H1 (cell line): ENCODE measurements around the gene TM9SF2. TPM values are rescaled to one million over a fixed set of nuclear protein-coding genes. Genes with fewer than 3 reads are reported as not detected.

Experiments
- CTCF ChIA-PET: fragments of 300-600 bp; sonication (Branson Sonifier 250); formaldehyde crosslinking; loops from one replicate; lab custom pipeline; 2021; ENCODE audit not compliant: partially characterized antibody; lab: Charles Lee
- POLR2A ChIA-PET: fragments of 300-600 bp; sonication (Branson Sonifier 250); formaldehyde crosslinking; loops from one replicate; lab custom pipeline; 2021; ENCODE audit warnings: inconsistent platforms; ENCODE audit not compliant: partially characterized antibody; lab: Charles Lee
- DNase-seq, 2 experiments: peaks; one replicate each; pipeline versions ENCODE4 v3.0.0 to v3.0.0-alpha.2; 2010 to 2022; ENCODE audit warnings: low spot score in 2 of 2, low read depth in 1 of 2, mixed read lengths in 1 of 2
- FAIRE-seq: peaks from 2 replicates; lab custom pipeline; 2011; peaks lifted over from hg19 to GRCh38; lab: Jason Lieb, UNC
- H2AFZ ChIP-seq: 2 replicates; pipeline ENCODE4 v1.8.1; 2012; ENCODE audit warnings: low read length, inconsistent platforms
- H2AK5ac ChIP-seq: 2 replicates; pipeline ENCODE4 v1.6.1; 2013; ENCODE audit warnings: low read depth, low read length
- H2BK120ac ChIP-seq: replicated peaks from 2 replicates; pipeline ENCODE3; 2013; ENCODE audit warnings: low read depth, low read length, inconsistent platforms
- H2BK12ac ChIP-seq: 2 replicates; pipeline ENCODE4 v1.6.1; 2013; ENCODE audit warnings: low read depth, low read length
- H2BK15ac ChIP-seq: 2 replicates; pipeline ENCODE4 v1.6.1; 2013; ENCODE audit warnings: low read length
- H2BK20ac ChIP-seq: 2 replicates; pipeline ENCODE4 v1.6.1; 2013; ENCODE audit warnings: low read length
- H2BK5ac ChIP-seq: 2 replicates; pipeline ENCODE4 v1.6.1; 2013; ENCODE audit warnings: low read depth, low read length
- H3K14ac ChIP-seq: 2 replicates; pipeline ENCODE4 v1.6.1; 2013; ENCODE audit warnings: inconsistent platforms; ENCODE audit not compliant: insufficient read length
- H3K18ac ChIP-seq: 2 replicates; pipeline ENCODE4 v1.6.1; 2013; ENCODE audit warnings: low read length; ENCODE audit errors: extremely low read depth
- H3K23ac ChIP-seq: 2 replicates; pipeline ENCODE4 v1.6.1; 2013; ENCODE audit warnings: inconsistent platforms; ENCODE audit not compliant: insufficient read length
- H3K23me2 ChIP-seq: 2 replicates; pipeline ENCODE4 v1.6.1; 2013; ENCODE audit warnings: low read depth, low read length
- H3K27ac ChIP-seq: 2 replicates; pipeline ENCODE4 v1.6.1; 2011; ENCODE audit warnings: low read depth, low read length, inconsistent platforms
- H3K27me3 ChIP-seq, 4 experiments: replicated peaks in 1 of 4; 1 replicate in 1 of 4; 2 replicates in 3 of 4; pipeline versions ENCODE4 v1.6.1 to v1.8.1; 2011 to 2013; ENCODE audit warnings: low read length in 3 of 4, mild to moderate bottlenecking in 3 of 4, inconsistent platforms in 2 of 4, mixed read lengths in 2 of 4, moderate library complexity in 1 of 4; ENCODE audit not compliant: control insufficient read depth in 3 of 4, insufficient read depth in 3 of 4; ENCODE audit errors: extremely low read depth in 1 of 4
- H3K36me3 ChIP-seq, 4 experiments: 2 replicates each; pipeline versions ENCODE4 v1.6.1 to v1.8.1; 2011 to 2013; ENCODE audit warnings: mild to moderate bottlenecking in 4 of 4, low read length in 3 of 4, moderate library complexity in 2 of 4, control low read depth in 1 of 4, inconsistent platforms in 1 of 4; ENCODE audit not compliant: insufficient read depth in 4 of 4, control insufficient read depth in 2 of 4
- H3K4ac ChIP-seq: replicated peaks from 2 replicates; pipeline ENCODE3; 2013; ENCODE audit warnings: low read length, low read depth, mixed read lengths, inconsistent platforms; ENCODE audit not compliant: insufficient read length
- H3K4me1 ChIP-seq, 4 experiments: replicated peaks in 1 of 4; 1 replicate in 1 of 4; 2 replicates in 3 of 4; pipeline versions ENCODE4 v1.6.1 to v1.8.1; 2011 to 2013; ENCODE audit warnings: low read length in 3 of 4, inconsistent platforms in 2 of 4, mixed read lengths in 1 of 4; ENCODE audit not compliant: insufficient read depth in 4 of 4, control insufficient read depth in 3 of 4
- H3K4me2 ChIP-seq, 2 experiments: 2 replicates each; pipeline versions ENCODE4 v1.6.1 to v1.8.1; 2011 to 2013; ENCODE audit warnings: low read depth in 2 of 2, low read length in 2 of 2, control low read depth in 1 of 2, inconsistent platforms in 1 of 2, mild to moderate bottlenecking in 1 of 2; ENCODE audit not compliant: insufficient read depth in 1 of 2
- H3K4me3 ChIP-seq, 4 experiments: fragments of 200-600, 300-600 bp in 1 of 4; sonication (generic), shearing (Covaris generic), sonication (Bioruptor Twin) in 1 of 4; 2 replicates each; pipeline versions ENCODE4 v1.5.1 to v1.8.1; 2011 to 2016; ENCODE audit warnings: low read length in 4 of 4, low read depth in 3 of 4, control low read depth in 2 of 4, inconsistent platforms in 2 of 4, mild to moderate bottlenecking in 2 of 4, mixed read lengths in 1 of 4, moderate library complexity in 1 of 4; ENCODE audit not compliant: insufficient read depth in 2 of 4; ENCODE audit errors: extremely low read depth in 1 of 4
- H3K56ac ChIP-seq: replicated peaks from 2 replicates; pipeline ENCODE3; 2013; ENCODE audit warnings: low read depth, mild to moderate bottlenecking, mixed read lengths, low read length, inconsistent platforms; ENCODE audit not compliant: insufficient read length
- H3K79me1 ChIP-seq: 2 replicates; pipeline ENCODE4 v1.6.1; 2013; ENCODE audit warnings: low read depth, low read length, control low read depth
- H3K79me2 ChIP-seq, 2 experiments: 2 replicates each; pipeline versions ENCODE4 v1.6.1 to v1.8.1; 2012 to 2013; ENCODE audit warnings: low read length in 2 of 2, mild to moderate bottlenecking in 2 of 2, inconsistent platforms in 1 of 2; ENCODE audit not compliant: insufficient read depth in 2 of 2, control insufficient read depth in 1 of 2
- H3K9ac ChIP-seq, 4 experiments: replicated peaks in 1 of 4; 1 replicate in 1 of 4; 2 replicates in 3 of 4; pipeline versions ENCODE4 v1.6.1 to v1.8.1; 2011 to 2013; ENCODE audit warnings: low read depth in 3 of 4, low read length in 3 of 4, control low read depth in 2 of 4, mild to moderate bottlenecking in 2 of 4, moderate library complexity in 2 of 4, inconsistent platforms in 1 of 4; ENCODE audit errors: extremely low read depth in 1 of 4
- H3K9me3 ChIP-seq, 2 experiments: 2 replicates each; pipeline versions ENCODE4 v1.6.1 to v1.8.1; 2012 to 2013; ENCODE audit warnings: mild to moderate bottlenecking in 2 of 2, moderate library complexity in 2 of 2, control low read depth in 1 of 2, inconsistent platforms in 1 of 2, low read depth in 1 of 2, low read length in 1 of 2, mixed read lengths in 1 of 2; ENCODE audit not compliant: insufficient read depth in 2 of 2
- H4K20me1 ChIP-seq, 2 experiments: replicated peaks in 1 of 2; 2 replicates each; pipeline versions ENCODE3 to v1.8.1; 2011 to 2013; ENCODE audit warnings: inconsistent platforms in 2 of 2, low read length in 2 of 2, mild to moderate bottlenecking in 1 of 2; ENCODE audit not compliant: insufficient read depth in 2 of 2, control insufficient read depth in 1 of 2
- H4K5ac ChIP-seq: 2 replicates; pipeline ENCODE4 v1.6.1; 2013; ENCODE audit warnings: low read length, low read depth, mixed read lengths, inconsistent platforms; ENCODE audit not compliant: insufficient read length
- H4K8ac ChIP-seq: 2 replicates; pipeline ENCODE4 v1.8.0; 2013; ENCODE audit warnings: mild to moderate bottlenecking, moderate library complexity, low read length, inconsistent platforms; ENCODE audit not compliant: insufficient read depth; ENCODE audit errors: extremely low read depth
- H4K91ac ChIP-seq: replicated peaks from 2 replicates; pipeline ENCODE3; 2013; ENCODE audit warnings: low read length, mixed read lengths, inconsistent platforms; ENCODE audit not compliant: insufficient read length
- ZNF274 ChIP-seq: IDR thresholded peaks from 2 replicates; pipeline ENCODE4 v1.7.0; 2012; ENCODE audit warnings: low read length, borderline replicate concordance; ENCODE audit errors: extremely low read depth
- WGBS, 2 experiments: shearing (Covaris generic) in 1 of 2; methylation state at CpG; one replicate each; pipeline versions ENCODE4 v1.1.6 to v1.1.7; 2013 to 2015; ENCODE audit warnings: low lambda C conversion rate in 2 of 2, mixed read lengths in 2 of 2, inconsistent platforms in 1 of 2, low coverage in 1 of 2, missing lambda C conversion rate in 1 of 2; ENCODE audit not compliant: insufficient replicate concordance in 2 of 2, insufficient coverage in 1 of 2, insufficient read length in 1 of 2; ENCODE audit errors: extremely low coverage in 1 of 2, missing lambda C conversion rate in 1 of 2; 5-methylcytosine and 5-hydroxymethylcytosine counted together
- polyA plus RNA-seq, 7 experiments: library from polyadenylated mRNA; depleted of rRNA in 3 of 7; stranded (reverse) in 5 of 7; unstranded in 2 of 7; fragments of >200 nt in 5 of 7; fragments of 200-250 nt in 2 of 7; gene quantifications; 1 replicate in 5 of 7; 2 replicates in 1 of 7; 4 replicates in 1 of 7; pipeline versions ENCODE4 v1.2.1 to v1.2.3, GENCODE V29; 2011 to 2013; ENCODE audit warnings: missing spikeins in 2 of 7, mixed read lengths in 2 of 7
- total RNA-seq: library from RNA; stranded (reverse); fragmentation: NEBNext Ultra II Directional; extraction: Animal tissue kit (Norgen Biotek cat#: 25700); gene quantifications from 2 replicates; pipeline ENCODE4 v1.2.1, GENCODE V29; 2021

TM9SF2 gene
- total and polyA plus RNA-seq, 2 of the 8 experiments (the other 6 are each of a cell fraction or from before 2014, with no cell fraction given): 68.0 to 101 TPM

- Histone ChIP-seq H3K4me1 (no peaks in the 10 kb centered on the region; a peak in 1 of 7 replicates), H3K27me3 (no peaks in the 10 kb centered on the region), H3K18ac (no peak overlapping the region), H2AFZ (no peak overlapping the region), H2BK15ac (no peak overlapping the region), H3K56ac (no peak overlapping the region), H3K23ac (no peak overlapping the region), H4K20me1 (no peaks in the 10 kb centered on the region), H3K9me3 (peaks cover 0 to 6% of the 10 kb centered on the region in 2 experiments; a peak in 2 of 4 replicates), H3K4ac (no peak overlapping the region), H2BK20ac (no peak overlapping the region), H3K27ac (no peak overlapping the region), H2BK5ac (no peak overlapping the region), H2BK12ac (no peak overlapping the region), H3K79me1 (no peaks in the 10 kb centered on the region), H4K91ac (no peak overlapping the region), H3K4me3 (no peak overlapping the region), H3K36me3 (no peaks in the 10 kb centered on the region), H3K23me2 (no peaks in the 10 kb centered on the region), H3K9ac (no peak overlapping the region), H4K5ac (no peak overlapping the region), H2BK120ac (no peak overlapping the region), H2AK5ac (no peak overlapping the region), H3K79me2 (no peaks in the 10 kb centered on the region), H3K14ac (no peak overlapping the region), H4K8ac (no peak overlapping the region), H3K4me2 (no peak overlapping the region)
- 90% methylated on average over 9 of the region's 9 CpGs; no CpG with 5 or more reads in 1 of the 2 experiments for WGBS, 2 experiments
- CTCF ChIA-PET: interaction anchor here (0.5 to 3.9 kb wide), 4 partner anchors 9 to 190 kb away, joined by 3 to 22 read pairs (median 12); no protein-coding TSS in a partner anchor
- POLR2A ChIA-PET: interaction anchor here (1.2 kb wide), 1 partner anchor 17 kb away, joined by 3 read pairs; no protein-coding TSS in a partner anchor
- FAIRE-seq (no peak), DNase-seq (no peak)
- TF ChIP-seq ZNF274: no peak
These were observed 46.6 kb upstream of the TM9SF2 start for GRCh38 chr13:99454518-99455183.
